ENCODE measurements around the gene SERPINB5.
A peak's percentile ranks its signal among the peaks of the same experiment; 100 is the strongest.

SERPINB5 gene

DNA sequence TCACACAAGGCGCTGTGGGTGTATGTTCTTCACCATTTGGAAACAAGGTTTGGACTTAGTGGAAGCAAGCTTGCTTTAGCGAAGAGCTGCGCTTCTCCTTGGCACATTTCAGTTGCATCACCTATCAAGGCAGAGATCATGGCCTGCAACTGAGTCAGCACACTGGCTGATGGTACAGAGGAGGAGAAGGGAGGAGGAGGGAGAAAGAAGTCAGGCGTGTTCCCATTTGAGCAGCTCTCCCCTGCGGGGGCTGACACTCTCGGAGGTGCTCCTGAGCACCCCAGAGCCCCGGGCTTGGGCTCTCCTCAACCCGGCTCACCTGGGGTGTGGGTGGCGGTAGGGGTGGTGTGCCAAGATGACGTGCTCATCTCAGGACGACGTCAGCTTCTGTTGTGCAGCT is 6.0 kb upstream of the SERPINB5 start:
- DNase-seq, result no peak

DNA sequence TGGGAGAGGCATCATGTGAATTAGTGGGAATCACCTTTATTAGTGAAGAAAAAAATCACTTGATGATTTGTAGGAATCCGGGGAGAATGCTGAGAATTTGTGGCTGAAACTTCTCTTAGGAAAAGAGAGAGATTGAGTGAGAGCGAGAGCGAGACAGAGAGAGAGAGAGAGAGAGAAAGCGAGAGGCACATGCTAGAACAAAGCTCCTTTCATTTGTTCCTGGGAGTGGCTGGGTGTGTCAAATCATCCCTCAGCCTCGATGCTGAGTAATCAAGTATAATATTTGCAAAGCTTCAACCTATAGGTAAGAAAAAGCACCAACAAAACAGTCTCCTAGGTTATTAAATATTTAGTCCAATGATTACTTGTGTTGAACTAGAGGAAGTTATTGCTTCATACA is 4.4 kb upstream of the SERPINB5 start:
- no peak for DNase-seq

GRCh38 chr18:63477200-63477599 is 442 bp downstream of the SERPINB5 start:
- no peak for DNase-seq

- no peak for DNase-seq
Observed at GRCh38 chr18:63477968-63478367, 1.2 kb downstream of the SERPINB5 start.

GRCh38 chr18:63479826-63480225 is 3.1 kb downstream of the SERPINB5 start:
- no peak for DNase-seq

DNA sequence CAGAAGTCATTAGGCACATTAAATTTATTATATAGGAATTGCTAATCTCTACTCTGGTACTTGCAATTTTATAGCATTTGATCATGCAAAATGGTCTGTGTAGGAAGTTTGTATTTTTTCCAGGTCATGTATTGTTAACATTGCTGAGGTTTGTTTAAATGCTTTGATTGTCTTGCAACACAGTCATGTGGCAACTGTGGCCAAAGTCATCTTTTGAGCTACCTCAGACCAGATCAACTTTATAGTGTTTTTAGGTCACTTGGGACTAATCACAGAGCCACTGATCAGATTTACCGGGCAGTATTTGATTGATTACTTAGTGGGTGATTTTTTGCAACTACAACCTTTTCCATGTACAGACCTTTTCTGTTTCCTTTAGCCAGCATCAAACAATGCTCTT is 3.7 kb downstream of the SERPINB5 start:
- DNase-seq, result no peak

DNA sequence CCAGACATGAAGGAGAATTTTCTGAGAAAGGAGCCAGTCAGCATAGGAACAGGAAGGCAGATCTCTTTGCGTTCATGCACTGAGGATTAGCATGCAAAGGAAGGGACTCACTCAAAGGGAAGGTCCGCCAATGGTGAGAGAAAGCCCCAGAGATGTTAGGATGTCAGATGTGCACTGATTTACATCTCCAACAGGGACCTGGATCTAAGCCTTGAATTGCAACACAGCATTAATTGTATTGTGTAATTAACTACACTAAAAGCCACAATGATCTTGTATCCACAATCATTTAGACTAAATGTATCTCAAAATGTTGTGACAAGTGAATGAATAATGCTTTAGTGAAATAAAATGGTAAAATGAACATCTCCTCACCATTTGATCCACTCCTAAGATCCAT is 4.2 kb downstream of the SERPINB5 start:
- no peak for DNase-seq

DNA sequence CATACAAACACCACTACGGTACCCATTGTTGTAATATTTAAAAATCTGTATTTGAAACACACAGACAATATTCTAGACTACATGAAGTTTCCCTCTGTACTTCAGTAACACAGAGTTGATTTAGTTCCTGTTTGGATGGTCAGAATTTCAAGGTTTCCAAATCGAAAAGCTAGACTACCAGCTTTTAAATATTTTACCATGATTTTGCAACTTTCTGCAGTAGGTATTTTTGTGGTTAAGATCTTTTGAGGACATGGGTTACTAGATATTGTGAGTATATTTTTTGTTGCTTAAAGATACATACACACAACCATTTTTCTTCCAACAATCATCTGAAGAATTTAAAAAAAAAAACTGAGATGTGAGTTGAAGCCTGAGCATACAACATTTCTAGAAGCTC is 10.9 kb downstream of the SERPINB5 start:
- DNase-seq, result no peak

GRCh38 chr18:63488160-63488559 is 11.4 kb downstream of the SERPINB5 start:
- DNase-seq, result no peak

DNA sequence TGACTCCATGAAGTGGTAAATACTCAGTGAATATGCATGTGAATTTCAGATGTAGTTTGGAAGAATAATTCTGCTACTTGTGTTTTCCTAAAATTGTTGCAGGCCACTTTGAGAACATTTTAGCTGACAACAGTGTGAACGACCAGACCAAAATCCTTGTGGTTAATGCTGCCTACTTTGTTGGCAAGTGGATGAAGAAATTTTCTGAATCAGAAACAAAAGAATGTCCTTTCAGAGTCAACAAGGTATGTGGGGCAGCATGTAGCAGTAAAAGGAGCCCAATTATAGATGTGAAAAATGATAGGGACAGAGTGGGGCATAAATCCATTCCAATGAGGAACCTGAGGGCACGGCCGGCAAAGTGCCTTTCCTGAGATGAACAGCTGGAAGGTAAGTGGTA is 16.1 kb downstream of the SERPINB5 start:
- DNase-seq, result no peak

DNA sequence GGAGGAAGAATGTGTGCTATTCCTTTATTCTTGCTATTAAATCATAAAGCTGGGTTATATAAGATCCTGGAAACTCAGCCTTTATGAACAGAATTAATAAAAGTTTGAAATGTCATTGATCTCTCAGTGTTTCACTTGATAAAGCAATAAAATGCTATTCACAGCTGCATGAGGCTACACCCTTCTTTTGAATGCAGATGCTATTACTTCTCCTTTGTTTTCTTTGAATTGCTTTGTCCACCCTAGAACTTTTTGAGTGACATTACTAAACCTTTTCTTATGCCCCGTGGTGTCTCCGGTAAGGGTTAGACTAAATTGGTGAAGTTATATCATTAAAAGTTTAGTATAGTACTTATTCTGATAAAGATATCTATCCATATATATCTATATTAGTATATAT is 18.9 kb downstream of the SERPINB5 start:
- DNase-seq, result no peak

GRCh38 chr18:63505566-63506335 is 29.0 kb downstream of the SERPINB5 start:
- DNase-seq, result peak; percentile 4 to 46

- DNase-seq, result no peak
Observed at GRCh38 chr18:63506336-63506646, 29.5 kb downstream of the SERPINB5 start.

GRCh38 chr18:63508596-63508995 is 31.8 kb downstream of the SERPINB5 start:
- no peak for DNase-seq

- peak; percentile 63 to 80 for DNase-seq
Observed at GRCh38 chr18:63511285-63511684, 34.5 kb downstream of the SERPINB5 start.

DNA sequence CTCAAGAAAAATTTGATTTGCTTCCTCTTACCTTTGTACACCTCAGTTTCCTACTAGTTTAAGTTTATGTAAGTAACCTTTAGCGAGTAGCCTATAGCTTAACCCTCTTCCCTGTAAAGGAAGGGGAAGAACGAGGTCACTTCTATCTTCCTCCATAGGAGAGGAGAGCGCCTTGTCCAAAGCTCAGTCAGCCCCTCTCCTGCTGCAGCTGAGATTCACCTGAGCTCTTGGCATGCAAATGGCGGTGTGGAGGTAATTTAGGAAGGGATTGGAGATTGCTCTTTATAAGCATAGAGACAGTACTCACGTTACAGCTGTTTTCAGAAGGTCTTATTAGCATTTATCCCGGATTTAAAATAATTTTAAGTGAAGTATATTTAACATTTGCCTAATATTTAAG is 37.6 kb downstream of the SERPINB5 start:
- no peak for DNase-seq

DNA sequence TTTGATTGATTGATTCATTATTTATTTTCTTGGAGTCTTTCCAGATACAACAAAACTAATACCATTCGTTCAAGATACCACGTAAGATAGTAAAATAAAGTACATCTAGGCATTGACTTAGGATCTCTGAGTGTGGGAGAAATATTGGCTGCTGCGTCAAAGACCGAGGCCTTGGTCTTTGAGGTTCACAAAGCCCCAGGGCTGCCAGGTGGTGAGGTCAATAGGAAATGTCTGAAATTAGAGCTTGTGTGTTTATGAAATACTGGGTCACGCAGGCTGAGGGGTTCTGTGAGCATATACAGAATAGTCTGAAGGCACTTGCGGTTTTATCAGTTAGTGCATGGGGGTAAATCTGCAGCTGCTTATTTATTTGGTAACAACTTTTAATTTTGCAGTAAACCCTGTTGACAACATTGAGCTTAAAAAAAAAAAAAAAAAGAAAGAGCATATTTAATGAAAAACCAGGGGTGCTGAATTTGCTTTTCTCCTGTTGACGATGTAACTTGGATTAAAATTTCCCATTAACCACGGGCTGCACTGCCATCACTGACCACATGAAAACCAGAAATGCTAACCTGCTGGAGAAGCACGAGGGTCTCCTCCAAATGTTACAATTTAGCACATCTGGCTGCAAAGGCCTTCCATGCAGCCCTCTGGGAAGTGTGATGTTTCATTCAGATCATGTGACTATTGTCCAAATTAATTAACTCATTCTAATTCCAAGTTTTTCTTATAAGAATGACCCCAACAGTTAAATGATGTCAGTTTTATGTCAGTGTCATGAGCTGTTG is 38.3 kb downstream of the SERPINB5 start:
- no peak for DNase-seq

DNA sequence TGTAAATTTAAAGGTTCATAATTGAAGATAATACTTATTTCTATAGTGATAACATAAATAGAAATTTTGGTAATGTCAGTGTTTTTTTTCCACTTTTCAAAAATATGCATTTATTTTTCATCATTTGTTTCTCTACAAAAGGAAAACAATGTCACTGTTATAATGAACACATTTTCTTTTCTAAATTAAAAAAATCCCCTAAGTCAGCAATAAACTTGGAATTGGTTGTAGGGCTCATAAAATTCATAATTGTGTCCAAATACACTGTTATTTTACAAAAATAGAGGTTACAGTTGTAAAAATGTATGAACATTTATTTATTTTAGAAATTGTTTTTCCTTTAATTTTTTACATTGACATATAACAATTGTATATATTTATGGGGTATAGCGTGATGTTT is 39.0 kb downstream of the SERPINB5 start:
- DNase-seq, result no peak

GRCh38 chr18:63518178-63519012 is 41.6 kb downstream of the SERPINB5 start:
- DNase-seq, result peak; percentile 88 to 90

DNA sequence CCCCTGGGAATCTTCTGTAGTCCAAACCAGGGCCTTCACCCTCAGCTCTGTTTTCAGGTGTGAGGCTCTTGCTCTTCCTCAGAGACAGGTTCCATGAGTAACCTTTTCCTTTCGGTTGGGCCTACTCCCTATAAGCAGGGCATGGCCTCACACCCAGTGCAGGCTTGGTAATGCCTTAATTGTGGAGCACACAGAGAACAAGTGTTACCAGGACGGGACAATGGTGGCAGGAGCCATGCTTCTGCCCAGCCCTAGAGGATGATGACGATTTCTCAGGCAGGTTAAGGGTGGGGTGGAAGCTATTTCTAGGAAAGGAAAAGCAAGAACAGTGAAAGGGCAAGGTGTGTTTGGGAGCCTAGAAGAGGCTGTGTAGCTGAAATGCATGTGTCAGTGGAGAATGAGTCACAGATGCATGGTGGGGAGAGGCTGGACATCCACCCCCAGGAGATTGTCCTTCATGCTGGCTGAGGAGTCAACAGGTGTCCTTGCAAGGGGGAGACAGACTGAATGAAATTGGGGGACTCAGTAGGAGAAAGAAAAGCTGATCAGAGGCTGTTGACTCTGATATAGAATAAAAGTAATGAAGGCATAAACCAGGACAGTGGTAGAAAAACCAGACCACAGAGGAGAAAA is 43.4 kb downstream of the SERPINB5 start:
- no peak for DNase-seq

DNA sequence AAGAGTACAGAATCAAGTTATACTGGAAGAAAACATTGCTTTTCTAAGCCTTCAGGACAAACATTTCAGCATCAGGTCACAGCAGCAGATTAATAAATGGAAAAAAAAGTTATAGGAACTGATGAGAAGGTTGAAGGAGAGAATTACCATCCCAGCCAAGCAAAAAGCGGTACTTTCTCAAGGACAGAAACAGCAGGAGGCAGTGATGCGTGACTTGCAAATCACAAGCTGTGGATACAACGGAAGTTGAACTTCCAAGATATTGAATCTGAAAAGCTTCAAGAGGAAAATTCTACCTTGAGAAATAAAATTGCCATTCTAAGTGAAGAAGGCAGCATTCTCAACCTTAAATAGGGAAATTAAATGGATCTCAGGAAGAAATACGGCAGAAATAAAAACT is 46.9 kb downstream of the SERPINB5 start:
- DNase-seq, result no peak

GRCh38 chr18:63527251-63527650 is 50.5 kb downstream of the SERPINB5 start:
- DNase-seq, result no peak

- no peak for DNase-seq
Observed at GRCh38 chr18:63528863-63529492, 52.2 kb downstream of the SERPINB5 start.
